Measurements from ENCODE around the gene VPS26C. TPM values are rescaled to one million over a fixed set of nuclear protein-coding genes. Genes with fewer than 3 reads are reported as not detected.

VPS26C gene
- total and polyA plus RNA-seq, 10 of the 15 experiments (the other 5 are each of a cell fraction or from before 2014, with no cell fraction given): 32.5 to 65.1 (median 48.0) TPM

- Histone ChIP-seq H3K4me2 (ENCODE audit: control insufficient read depth, insufficient read depth) (no peak overlapping the region), H4K20me1 (ENCODE audit: control insufficient read depth, insufficient read depth) (no peaks in the 10 kb centered on the region), H3K9me3 (replicated peaks; ENCODE audit: control insufficient read depth, insufficient read depth, low read length) (no peaks in the 10 kb centered on the region), H3K4me1 (ENCODE audit: control insufficient read depth, insufficient read depth, low read length) (no peaks in the 10 kb centered on the region; the same call in 1 of the 2 replicates), H2AFZ (ENCODE audit: control insufficient read depth, low read depth, low read length) (no peak overlapping the region), H3K27ac (ENCODE audit: control insufficient read depth, insufficient read depth) (no peak overlapping the region), H3K4me3 (no peak overlapping the region), H3K36me3 (ENCODE audit: control insufficient read depth in 2 of 2, insufficient read depth in 2 of 2, low read length in 1 of 2) (no peaks in the 10 kb centered on the region), H3K27me3 (replicated peaks in 1 of 2; ENCODE audit: control insufficient read depth in 2 of 2, insufficient read depth in 2 of 2, low read length in 1 of 2) (no peaks in the 10 kb centered on the region), H3K79me2 (ENCODE audit: control insufficient read depth, insufficient read depth, low read length) (peaks cover 24% of the 10 kb centered on the region), H3K9ac (ENCODE audit: control insufficient read depth, insufficient read depth, low read length) (no peak overlapping the region)
- no peak for TF ChIP-seq NRF1 (conservative IDR thresholded peaks at IDR 0.05; ENCODE audit: low read depth, low read length)
- TF ChIP-seq FOXM1 (IDR thresholded peaks at IDR 0.05; ENCODE audit: low read depth, low read length): no peak
- TF ChIP-seq SUZ12 (IDR thresholded peaks at IDR 0.05; ENCODE audit: unreplicated experiment): no peak
- TF ChIP-seq CBX5 (IDR thresholded peaks at IDR 0.05; ENCODE audit: low read depth): no peak
- no peak for TF ChIP-seq ZNF274 (IDR thresholded peaks at IDR 0.05; ENCODE audit: insufficient read depth, insufficient read length)
- no peak for TF ChIP-seq ELK1 (IDR thresholded peaks at IDR 0.05; ENCODE audit: low read depth, low read length)
- TF ChIP-seq, protein P1, sequence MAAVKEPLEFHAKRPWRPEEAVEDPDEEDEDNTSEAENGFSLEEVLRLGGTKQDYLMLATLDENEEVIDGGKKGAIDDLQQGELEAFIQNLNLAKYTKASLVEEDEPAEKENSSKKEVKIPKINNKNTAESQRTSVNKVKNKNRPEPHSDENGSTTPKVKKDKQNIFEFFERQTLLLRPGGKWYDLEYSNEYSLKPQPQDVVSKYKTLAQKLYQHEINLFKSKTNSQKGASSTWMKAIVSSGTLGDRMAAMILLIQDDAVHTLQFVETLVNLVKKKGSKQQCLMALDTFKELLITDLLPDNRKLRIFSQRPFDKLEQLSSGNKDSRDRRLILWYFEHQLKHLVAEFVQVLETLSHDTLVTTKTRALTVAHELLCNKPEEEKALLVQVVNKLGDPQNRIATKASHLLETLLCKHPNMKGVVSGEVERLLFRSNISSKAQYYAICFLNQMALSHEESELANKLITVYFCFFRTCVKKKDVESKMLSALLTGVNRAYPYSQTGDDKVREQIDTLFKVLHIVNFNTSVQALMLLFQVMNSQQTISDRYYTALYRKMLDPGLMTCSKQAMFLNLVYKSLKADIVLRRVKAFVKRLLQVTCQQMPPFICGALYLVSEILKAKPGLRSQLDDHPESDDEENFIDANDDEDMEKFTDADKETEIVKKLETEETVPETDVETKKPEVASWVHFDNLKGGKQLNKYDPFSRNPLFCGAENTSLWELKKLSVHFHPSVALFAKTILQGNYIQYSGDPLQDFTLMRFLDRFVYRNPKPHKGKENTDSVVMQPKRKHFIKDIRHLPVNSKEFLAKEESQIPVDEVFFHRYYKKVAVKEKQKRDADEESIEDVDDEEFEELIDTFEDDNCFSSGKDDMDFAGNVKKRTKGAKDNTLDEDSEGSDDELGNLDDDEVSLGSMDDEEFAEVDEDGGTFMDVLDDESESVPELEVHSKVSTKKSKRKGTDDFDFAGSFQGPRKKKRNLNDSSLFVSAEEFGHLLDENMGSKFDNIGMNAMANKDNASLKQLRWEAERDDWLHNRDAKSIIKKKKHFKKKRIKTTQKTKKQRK (IDR thresholded peaks at IDR 0.05; ENCODE audit: low read depth, low read length): no peak
- WGBS (ENCODE audit: insufficient coverage, insufficient replicate concordance, low lambda C conversion rate, missing lambda C conversion rate): 91% methylated on average over 11 of the region's 11 CpGs
- no peak for DNase-seq (ENCODE audit: low read depth, low spot score)
- no peak for ATAC-seq
- RAD21 ChIA-PET (ENCODE audit: unreplicated experiment): no interaction called here
- in situ Hi-C loops (cut with MboI) (no loop called here), intact Hi-C loops (cut with micrococcal nuclease; ENCODE audit: unreplicated experiment) (loop anchor here (5.0 kb wide), 1 partner anchor 102 kb away; no protein-coding TSS in a partner anchor)
- no TSS peak for BruUV-seq (replicated peaks)
- POLR2A ChIA-PET: no interaction called here
- no peak for FAIRE-seq
- CTCF ChIA-PET: no interaction called here
- SMC1A ChIA-PET (ENCODE audit: uncharacterized antibody, unreplicated experiment): no interaction called here
These were observed 2.3 kb upstream of the VPS26C start for GRCh38 chr21:37269481-37269880.
